Esophagus mucosa (tissue), 1 donor: ENCODE measurements around the gene COL20A1. TPM values are rescaled to one million over a fixed set of nuclear protein-coding genes. Genes with fewer than 3 reads are reported as not detected.

Experiments used
- ATAC-seq: fragments of 200-7000 bp; cut with Tn5 transposase; one replicate; pipeline ENCODE4 v1.9.1; 2020
- total RNA-seq: library from RNA; stranded (reverse); gene quantifications from one replicate; pipeline ENCODE4 v1.2.4, GENCODE V29; 2023
- donor health status: DM: yes; HTN: yes; CAD: no.

Gene COL20A1
- total RNA-seq, 1 donor from 2014 or later: not detected

- ATAC-seq: no peak
Measured at GRCh38 chr20:63363981-63364561, 71.1 kb downstream of the COL20A1 start.

- ATAC-seq: no peak
Measured at GRCh38 chr20:63364801-63365585, 72.0 kb downstream of the COL20A1 start.

GRCh38 chr20:63365601-63366389 is 72.8 kb downstream of the COL20A1 start:
- no peak for ATAC-seq

GRCh38 chr20:63366390-63367365 is 73.7 kb downstream of the COL20A1 start:
- ATAC-seq: no peak

- no peak for ATAC-seq
Measured at GRCh38 chr20:63367446-63368055, 74.6 kb downstream of the COL20A1 start.

- no peak for ATAC-seq
Measured at GRCh38 chr20:63368151-63368550, 75.2 kb downstream of the COL20A1 start.

GRCh38 chr20:63369024-63369530 is 76.1 kb downstream of the COL20A1 start:
- ATAC-seq: no peak

GRCh38 chr20:63369724-63370617 is 77.0 kb downstream of the COL20A1 start:
- no peak for ATAC-seq

GRCh38 chr20:63370618-63371187 is 77.7 kb downstream of the COL20A1 start:
- ATAC-seq: no peak

GRCh38 chr20:63371291-63371865 is 78.4 kb downstream of the COL20A1 start:
- no peak for ATAC-seq

- no peak for ATAC-seq
Measured at GRCh38 chr20:63372971-63373885, 80.2 kb downstream of the COL20A1 start.

- ATAC-seq: no peak
Measured at GRCh38 chr20:63373996-63374395, 81.0 kb downstream of the COL20A1 start.

GRCh38 chr20:63374504-63374903 is 81.5 kb downstream of the COL20A1 start:
- ATAC-seq: no peak

- no peak for ATAC-seq
Measured at GRCh38 chr20:63375438-63375837, 82.5 kb downstream of the COL20A1 start.

- ATAC-seq: no peak
Measured at GRCh38 chr20:63376283-63377250, 83.6 kb downstream of the COL20A1 start.

GRCh38 chr20:63377256-63377941 is 84.4 kb downstream of the COL20A1 start:
- ATAC-seq: no peak

GRCh38 chr20:63377951-63378381 is 85.0 kb downstream of the COL20A1 start:
- ATAC-seq: no peak
